Endothelial cell of umbilical vein (primary cell): ENCODE results near the gene UBE2D2. TPM values are rescaled to one million over a fixed set of nuclear protein-coding genes. Genes with fewer than 3 reads are reported as not detected.

Source experiments
- BruUV-seq: library from RNA; stranded (reverse); fragments of 400-500 nt; replicated peaks from 2 replicates; lab custom pipeline; 2021; lab: Mats Ljungman, UMichigan
- CTCF ChIA-PET: fragments of 300-600, 350-600 bp; sonication (Branson Sonifier 250); formaldehyde crosslinking; loops from one replicate; lab custom pipeline; 2021; ENCODE audit warnings: antibody characterized with exemption, inconsistent platforms; lab: Charles Lee
- POLR2A ChIA-PET: fragments of 300-600, 350-600 bp; sonication (Branson Sonifier 250); formaldehyde crosslinking; loops from one replicate; lab custom pipeline; 2021; ENCODE audit warnings: antibody characterized with exemption, inconsistent platforms; lab: Charles Lee
- DNase-seq: peaks from one replicate; pipeline ENCODE4 v3.0.0-alpha.2; 2011; ENCODE audit warnings: low read depth, low spot score
- FAIRE-seq: peaks from 2 replicates; lab custom pipeline; 2011; peaks lifted over from hg19 to GRCh38; lab: Jason Lieb, UNC
- H2AFZ ChIP-seq: 2 replicates; pipeline ENCODE4 v1.6.0; 2012; ENCODE audit warnings: low read depth, low read length, control low read depth, inconsistent platforms
- H3K27ac ChIP-seq: 2 replicates; pipeline ENCODE4 v1.5.1; 2011; ENCODE audit warnings: low read depth, mild to moderate bottlenecking, control low read depth, low read length, moderate library complexity; ENCODE audit not compliant: insufficient read depth
- H3K27me3 ChIP-seq, 2 experiments: 2 replicates each; pipeline versions ENCODE4 v1.6.0 to v1.6.1; 2011; ENCODE audit warnings: low read length in 2 of 2, mixed read lengths in 1 of 2; ENCODE audit not compliant: control insufficient read depth in 2 of 2, insufficient read depth in 2 of 2
- H3K36me3 ChIP-seq, 2 experiments: 2 replicates in 1 of 2; 3 replicates in 1 of 2; pipeline ENCODE4 v1.5.1; 2011; ENCODE audit warnings: low read length in 2 of 2, mild to moderate bottlenecking in 1 of 2, moderate library complexity in 1 of 2; ENCODE audit not compliant: control insufficient read depth in 2 of 2, insufficient read depth in 2 of 2; ENCODE audit errors: extremely low read depth in 1 of 2
- H3K4me1 ChIP-seq: 3 replicates; pipeline ENCODE4 v1.5.1; 2011; ENCODE audit warnings: mild to moderate bottlenecking, low read length; ENCODE audit not compliant: control insufficient read depth, insufficient read depth; ENCODE audit errors: extremely low read depth
- H3K4me2 ChIP-seq: 2 replicates; pipeline ENCODE4 v1.6.1; 2011; ENCODE audit warnings: low read length, control low read depth, mixed read lengths; ENCODE audit not compliant: insufficient read depth
- H3K4me3 ChIP-seq, 3 experiments: fragments of 200-600 bp in 1 of 3; sonication (generic), shearing (Covaris generic) in 1 of 3; replicated peaks in 1 of 3; 2 replicates each; pipeline ENCODE4 v1.5.1; 2011 to 2016; ENCODE audit warnings: control low read depth in 3 of 3, low read length in 3 of 3, mild to moderate bottlenecking in 2 of 3, inconsistent platforms in 1 of 3, low read depth in 1 of 3, moderate library complexity in 1 of 3; ENCODE audit not compliant: insufficient read depth in 1 of 3
- H3K79me2 ChIP-seq: 2 replicates; pipeline ENCODE4 v1.6.0; 2012; ENCODE audit warnings: low read length, inconsistent platforms; ENCODE audit not compliant: control insufficient read depth, insufficient read depth
- H3K9ac ChIP-seq: replicated peaks from 2 replicates; pipeline ENCODE3; 2011; ENCODE audit warnings: low read length, control low read depth; ENCODE audit not compliant: insufficient read depth; ENCODE audit errors: extremely low read depth
- H3K9me1 ChIP-seq: replicated peaks from 3 replicates; pipeline ENCODE4 v1.6.0; 2011; ENCODE audit warnings: mild to moderate bottlenecking, low read length; ENCODE audit not compliant: control insufficient read depth, insufficient read depth; ENCODE audit errors: extremely low read depth
- H3K9me3 ChIP-seq: replicated peaks from 2 replicates; pipeline ENCODE4 v1.5.1; 2012; ENCODE audit warnings: low read length, inconsistent platforms; ENCODE audit not compliant: control insufficient read depth, insufficient read depth
- H4K20me1 ChIP-seq: replicated peaks from 2 replicates; pipeline ENCODE3; 2011; ENCODE audit warnings: mild to moderate bottlenecking, low read length; ENCODE audit not compliant: control insufficient read depth, insufficient read depth; ENCODE audit errors: extremely low read depth
- CTCF ChIP-seq, 2 donors: IDR thresholded peaks; 1 replicate in 1 of 2; 2 replicates in 1 of 2; pipeline ENCODE4 v1.5.1; 2011; ENCODE audit warnings: low read length in 2 of 2, mild to moderate bottlenecking in 2 of 2, moderate library complexity in 2 of 2, control low read depth in 1 of 2, inconsistent platforms in 1 of 2, low read depth in 1 of 2; ENCODE audit not compliant: insufficient read depth in 1 of 2; ENCODE audit errors: extremely low read depth in 1 of 2
- EZH2 ChIP-seq: IDR thresholded peaks from 2 replicates; pipeline ENCODE4 v1.6.1; 2012; ENCODE audit warnings: borderline replicate concordance, low read depth, mild to moderate bottlenecking, moderate library complexity, low read length, inconsistent platforms; ENCODE audit not compliant: severe bottlenecking
- FOS ChIP-seq: IDR thresholded peaks from 2 replicates; pipeline ENCODE4 v1.6.1; 2011; ENCODE audit warnings: mild to moderate bottlenecking, low read length, moderate library complexity, borderline replicate concordance; ENCODE audit not compliant: insufficient read depth
- JUN ChIP-seq: IDR thresholded peaks from 2 replicates; pipeline ENCODE4 v1.6.1; 2011; ENCODE audit warnings: borderline replicate concordance, low read depth; ENCODE audit not compliant: insufficient read length, insufficient read depth
- MAX ChIP-seq: IDR thresholded peaks from 2 replicates; pipeline ENCODE4 v1.6.1; 2011; ENCODE audit not compliant: insufficient read depth, insufficient read length
- dilution Hi-C: fragments of 300-500 bp; cut with MboI; formaldehyde crosslinking; loops from one replicate; pipeline ENCODE4 v1.15.0; 2019; ENCODE audit warnings: low sequenced_read_pairs; ENCODE audit not compliant: extremely low pct_ligation_motif_present
- intact Hi-C: fragments of 100-400 bp; cut with micrococcal nuclease; formaldehyde crosslinking; loops from one replicate; pipeline ENCODE4 v1.10.0; 2022
- polyA plus RNA-seq, 4 experiments: library from polyadenylated mRNA; depleted of rRNA in 3 of 4; stranded (reverse) in 3 of 4; unstranded in 1 of 4; fragments of >200 nt; gene quantifications; 2 replicates each; pipeline versions ENCODE4 v1.2.1 to v1.2.3, GENCODE V29; 2011 to 2012; ENCODE audit warnings: missing spikeins in 1 of 4
- total RNA-seq: library from RNA; stranded (reverse); gene quantifications from 2 replicates; pipeline ENCODE4 v1.2.3, GENCODE V29; 2021

The UBE2D2 gene
- total and polyA plus RNA-seq, 2 donors (not counting 3 experiments of a cell fraction or from before 2014, with no cell fraction given) = 45.0 to 156 TPM

- ChIA-PET POLR2A (interaction anchor here (0.9 to 1.4 kb wide), 3 partner anchors 12 to 54 kb away, joined by 3 to 4 read pairs (median 3); partner anchors contain the start of gene CXXC5), CTCF (interaction anchor here (0.7 to 10.3 kb wide), 23 partner anchors 9 to 332 kb away, joined by 3 to 240 read pairs (median 6); partner anchors contain the start of genes CXXC5 and UBE2D2)
- Histone ChIP-seq H3K9me1 (no peaks in the 10 kb centered on the region), H3K27ac (no peak overlapping the region), H3K36me3 (peaks cover 0 to 3% of the 10 kb centered on the region in 2 experiments), H2AFZ (no peak overlapping the region), H3K79me2 (no peaks in the 10 kb centered on the region), H3K4me2 (peak overlapping the region; percentile 53), H4K20me1 (peaks cover 2% of the 10 kb centered on the region), H3K9ac (no peak overlapping the region), H3K9me3 (no peaks in the 10 kb centered on the region), H3K4me1 (peaks cover 22% of the 10 kb centered on the region), H3K27me3 (no peaks in the 10 kb centered on the region), H3K4me3 (no peak overlapping the region)
- dilution Hi-C loops = no loop called here
- DNase-seq (no peak), FAIRE-seq (no peak)
- TF ChIP-seq MAX = no peak
- TF ChIP-seq JUN = no peak
- no peak for TF ChIP-seq FOS
- TF ChIP-seq EZH2 = no peak
- TF ChIP-seq CTCF (IDR thresholded peaks at IDR 0.05; ENCODE audit: extremely low read depth in 1 of 2, insufficient read depth in 1 of 2, low read depth in 1 of 2, low read length in 2 of 2) = no peak
- intact Hi-C loops = loop anchor here (2.0 kb wide), 1 partner anchor 35 kb away; no protein-coding TSS in a partner anchor
- no TSS peak for BruUV-seq
Observed at GRCh38 chr5:139636207-139636792, 75.2 kb downstream of the UBE2D2 start.
